ENCODE results near the gene BARHL1.

BARHL1 gene

DNA sequence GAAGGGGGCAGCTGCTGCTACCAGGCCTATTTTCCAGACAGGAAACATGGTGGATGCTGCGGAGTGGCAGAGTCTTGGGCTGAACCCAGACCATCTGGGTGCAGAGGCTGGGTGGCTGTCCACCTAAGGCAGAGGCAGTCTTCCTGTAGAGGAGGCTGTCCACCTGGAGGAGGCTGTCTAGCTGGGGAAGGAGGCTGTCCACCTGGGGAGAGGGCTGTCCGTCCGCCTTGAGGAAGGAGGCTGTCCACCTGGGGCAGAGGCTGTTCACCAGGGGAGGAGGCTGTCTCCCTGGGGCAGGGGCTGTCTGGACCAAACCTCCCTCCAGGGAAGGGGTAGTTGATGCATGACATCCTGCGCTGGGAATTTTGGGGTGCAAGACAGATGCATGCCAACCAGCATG lies 39.2 kb upstream of the BARHL1 start:
- H2BK5ac ChIP-seq (ENCODE audit: low read depth, low read length, poor library complexity, severe bottlenecking): no peak overlapping the region
- no peak for DNase-seq
- peaks cover 0 to 72% of the 10 kb centered on the region in 2 experiments for H3K27me3 ChIP-seq (ENCODE audit: control insufficient read depth in 1 of 2, insufficient read depth in 1 of 2, low read length in 2 of 2)
- H3K4me1 ChIP-seq (ENCODE audit: control insufficient read depth, insufficient read depth, low read depth, low read length): peaks cover 17% of the 10 kb centered on the region
- H3K4me3 ChIP-seq (ENCODE audit: insufficient read depth in 1 of 2, low read depth in 1 of 2, low read length in 2 of 2): no peak overlapping the region
- H4K8ac ChIP-seq (ENCODE audit: low read length): no peak overlapping the region
- H3K4ac ChIP-seq (ENCODE audit: low read depth in 1 of 2, low read length in 2 of 2): no peak overlapping the region
- no peaks in the 10 kb centered on the region for H3K9me3 ChIP-seq (ENCODE audit: control insufficient read depth, low read length)
- H3K27ac ChIP-seq (ENCODE audit: low read length, poor library complexity, severe bottlenecking): no peak overlapping the region
- no peak overlapping the region for H3K23ac ChIP-seq (ENCODE audit: low read length in 2 of 2)
- no peak overlapping the region for H2BK15ac ChIP-seq (ENCODE audit: low read depth, poor library complexity, severe bottlenecking)
- H3K14ac ChIP-seq (ENCODE audit: low read length in 2 of 2): no peak overlapping the region
- H4K91ac ChIP-seq (ENCODE audit: low read length): no peak overlapping the region
- H3K36me3 ChIP-seq (ENCODE audit: control insufficient read depth in 1 of 2, insufficient read depth in 2 of 2, low read depth in 1 of 2, low read length in 2 of 2): no peaks in the 10 kb centered on the region
- H3K9ac ChIP-seq (ENCODE audit: low read length): no peak overlapping the region
- no peaks in the 10 kb centered on the region for H3K79me1 ChIP-seq (replicated peaks; ENCODE audit: low read length, poor library complexity, severe bottlenecking)
- H2BK12ac ChIP-seq (ENCODE audit: low read length in 2 of 2): no peak overlapping the region
- no peak overlapping the region for H2AK5ac ChIP-seq (ENCODE audit: low read length, severe bottlenecking)
- no peak overlapping the region for H3K18ac ChIP-seq (ENCODE audit: low read depth in 1 of 2, low read length in 2 of 2)
- H3K4me2 ChIP-seq (ENCODE audit: low read length, poor library complexity, severe bottlenecking): no peak overlapping the region
- no peak overlapping the region for H2AFZ ChIP-seq (ENCODE audit: low read depth, low read length)
- H2BK120ac ChIP-seq (ENCODE audit: low read depth, low read length): no peak overlapping the region
- WGBS: 95% methylated on average over 4 of the region's 4 CpGs

DNA sequence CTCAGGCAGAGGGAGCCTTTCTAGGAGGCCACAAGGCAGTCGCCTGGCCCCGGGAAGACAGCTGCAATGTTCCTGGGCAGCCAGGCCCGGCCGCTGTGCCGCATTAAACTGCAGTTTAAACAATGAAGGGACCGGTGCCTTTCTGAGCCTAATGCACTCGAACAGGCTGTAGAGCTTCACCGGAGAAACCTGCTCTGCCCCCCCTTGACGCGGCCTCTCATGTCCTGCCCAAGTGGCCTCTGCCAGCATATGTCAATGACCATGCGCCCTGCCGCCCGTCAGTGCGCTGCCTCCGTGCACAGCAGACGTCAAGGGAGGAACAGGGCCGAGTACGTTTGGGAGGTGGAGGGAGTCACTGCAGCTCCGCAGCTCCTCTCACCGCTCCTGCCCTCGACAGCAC lies 38.4 kb upstream of the BARHL1 start:
- peaks cover 0 to 76% of the 10 kb centered on the region in 2 experiments for H3K27me3 ChIP-seq (ENCODE audit: control insufficient read depth in 1 of 2, insufficient read depth in 1 of 2, low read length in 2 of 2)
- H3K9me3 ChIP-seq (ENCODE audit: control insufficient read depth, low read length): no peaks in the 10 kb centered on the region
- no peak overlapping the region for H3K23ac ChIP-seq (ENCODE audit: low read length in 2 of 2)
- no peak overlapping the region for H2BK12ac ChIP-seq (ENCODE audit: low read length in 2 of 2)
- no peak overlapping the region for H3K4ac ChIP-seq (ENCODE audit: low read depth in 1 of 2, low read length in 2 of 2)
- no peak overlapping the region for H4K8ac ChIP-seq (ENCODE audit: low read length)
- H3K4me3 ChIP-seq (ENCODE audit: insufficient read depth in 1 of 2, low read depth in 1 of 2, low read length in 2 of 2): no peak overlapping the region
- H3K4me1 ChIP-seq (ENCODE audit: control insufficient read depth, insufficient read depth, low read depth, low read length): peaks cover 17% of the 10 kb centered on the region
- H2BK120ac ChIP-seq (ENCODE audit: low read depth, low read length): no peak overlapping the region
- H2BK15ac ChIP-seq (ENCODE audit: low read depth, poor library complexity, severe bottlenecking): no peak overlapping the region
- H3K14ac ChIP-seq (ENCODE audit: low read length in 2 of 2): no peak overlapping the region
- no peak overlapping the region for H3K4me2 ChIP-seq (ENCODE audit: low read length, poor library complexity, severe bottlenecking)
- H2AK5ac ChIP-seq (ENCODE audit: low read length, severe bottlenecking): no peak overlapping the region
- no peak overlapping the region for H3K9ac ChIP-seq (ENCODE audit: low read length)
- no peak overlapping the region for H2BK5ac ChIP-seq (ENCODE audit: low read depth, low read length, poor library complexity, severe bottlenecking)
- H3K27ac ChIP-seq (ENCODE audit: low read length, poor library complexity, severe bottlenecking): no peak overlapping the region
- H3K18ac ChIP-seq (ENCODE audit: low read depth in 1 of 2, low read length in 2 of 2): no peak overlapping the region
- H3K79me1 ChIP-seq (replicated peaks; ENCODE audit: low read length, poor library complexity, severe bottlenecking): no peaks in the 10 kb centered on the region
- WGBS: 80% methylated on average over 21 of the region's 21 CpGs
- H3K36me3 ChIP-seq (ENCODE audit: control insufficient read depth in 1 of 2, insufficient read depth in 2 of 2, low read depth in 1 of 2, low read length in 2 of 2): no peaks in the 10 kb centered on the region
- H4K91ac ChIP-seq (ENCODE audit: low read length): no peak overlapping the region
- DNase-seq: no peak
- H2AFZ ChIP-seq (ENCODE audit: low read depth, low read length): no peak overlapping the region

DNA sequence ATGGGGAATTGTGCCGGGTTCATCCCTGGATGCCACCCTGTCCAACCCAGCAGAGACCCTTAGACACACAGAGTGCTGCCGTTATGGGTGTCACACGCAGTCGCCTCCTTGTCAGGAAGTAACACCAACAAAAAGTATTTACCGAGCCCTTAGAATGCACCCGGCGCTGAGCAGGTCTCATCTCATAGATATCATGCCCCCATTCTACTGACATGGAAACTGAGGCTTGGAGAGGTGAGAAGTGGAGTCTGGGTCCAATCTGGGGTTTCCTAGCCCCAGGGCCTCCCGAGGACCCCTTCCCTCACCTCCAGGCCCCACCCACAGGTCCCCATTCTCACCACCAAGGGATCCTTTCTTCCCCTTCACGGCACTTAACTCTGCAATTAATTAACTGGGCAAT lies 36.8 kb upstream of the BARHL1 start:
- Histone ChIP-seq H3K9ac (ENCODE audit: low read length) (no peak overlapping the region), H3K18ac (ENCODE audit: low read depth in 1 of 2, low read length in 2 of 2) (no peak overlapping the region), H3K79me1 (replicated peaks; ENCODE audit: low read length, poor library complexity, severe bottlenecking) (no peaks in the 10 kb centered on the region), H3K4me2 (ENCODE audit: low read length, poor library complexity, severe bottlenecking) (no peak overlapping the region), H2AFZ (ENCODE audit: low read depth, low read length) (no peak overlapping the region), H4K8ac (ENCODE audit: low read length) (no peak overlapping the region), H3K9me3 (ENCODE audit: control insufficient read depth, low read length) (no peaks in the 10 kb centered on the region), H4K91ac (ENCODE audit: low read length) (no peak overlapping the region), H3K14ac (ENCODE audit: low read length in 2 of 2) (no peak overlapping the region), H3K4me1 (ENCODE audit: control insufficient read depth, insufficient read depth, low read depth, low read length) (peaks cover 20% of the 10 kb centered on the region), H2AK5ac (ENCODE audit: low read length, severe bottlenecking) (no peak overlapping the region), H2BK5ac (ENCODE audit: low read depth, low read length, poor library complexity, severe bottlenecking) (no peak overlapping the region), H2BK15ac (ENCODE audit: low read depth, poor library complexity, severe bottlenecking) (no peak overlapping the region), H2BK12ac (ENCODE audit: low read length in 2 of 2) (peak overlapping the region in 1 of 2 experiments; percentile 40), H3K23ac (ENCODE audit: low read length in 2 of 2) (no peak overlapping the region), H3K4ac (ENCODE audit: low read depth in 1 of 2, low read length in 2 of 2) (no peak overlapping the region), H2BK120ac (ENCODE audit: low read depth, low read length) (no peak overlapping the region), H3K27me3 (ENCODE audit: control insufficient read depth in 1 of 2, insufficient read depth in 1 of 2, low read length in 2 of 2) (peaks cover 0 to 80% of the 10 kb centered on the region in 2 experiments), H3K4me3 (ENCODE audit: insufficient read depth in 1 of 2, low read depth in 1 of 2, low read length in 2 of 2) (no peak overlapping the region), H3K27ac (ENCODE audit: low read length, poor library complexity, severe bottlenecking) (no peak overlapping the region), H3K36me3 (ENCODE audit: control insufficient read depth in 1 of 2, insufficient read depth in 2 of 2, low read depth in 1 of 2, low read length in 2 of 2) (no peaks in the 10 kb centered on the region)
- 92% methylated on average over 9 of the region's 9 CpGs for WGBS
- no peak for DNase-seq

DNA sequence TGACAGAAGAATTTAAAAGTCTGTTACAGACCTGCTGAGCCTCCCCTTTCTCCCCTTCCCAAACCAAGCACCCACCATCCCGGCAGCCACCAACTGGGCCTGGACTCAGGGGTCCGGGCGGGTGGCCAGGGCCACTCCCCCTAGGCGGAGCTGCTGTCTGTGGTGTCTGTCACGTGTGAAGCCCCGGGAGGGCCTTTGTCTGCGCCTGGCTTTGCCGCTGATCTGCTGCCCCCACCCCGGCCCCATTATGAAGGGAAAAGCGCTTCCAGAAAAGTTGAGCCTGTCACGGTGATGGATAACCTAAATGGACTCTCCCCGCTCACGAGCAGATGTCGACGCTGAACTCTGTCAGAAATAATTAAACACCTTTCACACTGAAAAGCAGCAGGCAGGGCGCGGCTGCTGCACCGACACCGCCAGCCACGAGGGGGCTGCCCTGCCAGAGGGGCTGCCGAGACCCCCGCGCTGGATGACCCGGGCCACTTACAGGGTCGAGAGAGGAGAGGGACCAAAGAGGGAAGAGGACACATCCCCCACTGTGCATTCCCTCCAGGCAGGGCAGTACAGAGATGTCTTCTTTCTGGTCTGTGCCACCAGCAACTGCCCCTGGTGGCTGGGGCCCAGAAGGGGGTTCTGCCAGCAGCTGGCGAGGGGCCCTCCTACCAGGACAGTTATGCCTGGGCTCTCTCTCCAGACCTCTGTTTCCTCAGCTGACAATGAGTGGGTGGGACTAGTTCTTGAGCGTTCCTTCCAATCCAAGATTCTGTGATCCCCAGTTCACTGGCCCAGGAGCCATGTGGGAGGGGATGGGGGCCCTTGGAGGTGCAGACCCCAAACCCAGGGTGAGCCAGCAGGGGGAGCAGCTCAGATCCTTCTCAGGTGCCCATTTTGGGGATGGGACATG lies 36.0 kb upstream of the BARHL1 start:
- Histone ChIP-seq H3K14ac (ENCODE audit: low read length in 2 of 2) (peak overlapping the region in 1 of 2 experiments; percentile 90), H2BK12ac (ENCODE audit: low read length in 2 of 2) (peak overlapping the region; percentile 72 to 76), H3K27me3 (ENCODE audit: control insufficient read depth in 1 of 2, insufficient read depth in 1 of 2, low read length in 2 of 2) (peaks cover 0 to 78% of the 10 kb centered on the region in 2 experiments), H2AK5ac (ENCODE audit: low read length, severe bottlenecking) (no peak overlapping the region), H3K9me3 (ENCODE audit: control insufficient read depth, low read length) (no peaks in the 10 kb centered on the region), H3K9ac (ENCODE audit: low read length) (no peak overlapping the region), H2BK120ac (ENCODE audit: low read depth, low read length) (peak overlapping the region; percentile 15), H3K18ac (ENCODE audit: low read depth in 1 of 2, low read length in 2 of 2) (peak overlapping the region; percentile 40 to 73), H3K4me1 (ENCODE audit: control insufficient read depth, insufficient read depth, low read depth, low read length) (peaks cover 20% of the 10 kb centered on the region), H3K4me2 (ENCODE audit: low read length, poor library complexity, severe bottlenecking) (peak overlapping the region; percentile 80), H3K79me1 (replicated peaks; ENCODE audit: low read length, poor library complexity, severe bottlenecking) (no peaks in the 10 kb centered on the region), H3K4me3 (ENCODE audit: insufficient read depth in 1 of 2, low read depth in 1 of 2, low read length in 2 of 2) (no peak overlapping the region), H3K27ac (ENCODE audit: low read length, poor library complexity, severe bottlenecking) (no peak overlapping the region), H3K23ac (ENCODE audit: low read length in 2 of 2) (no peak overlapping the region), H3K36me3 (ENCODE audit: control insufficient read depth in 1 of 2, insufficient read depth in 2 of 2, low read depth in 1 of 2, low read length in 2 of 2) (no peaks in the 10 kb centered on the region), H3K4ac (ENCODE audit: low read depth in 1 of 2, low read length in 2 of 2) (peak overlapping the region; percentile 29 to 42), H2AFZ (ENCODE audit: low read depth, low read length) (peak overlapping the region; percentile 30), H4K91ac (ENCODE audit: low read length) (peak overlapping the region; percentile 93), H2BK15ac (ENCODE audit: low read depth, poor library complexity, severe bottlenecking) (peak overlapping the region; percentile 45), H4K8ac (ENCODE audit: low read length) (peak overlapping the region; percentile 80), H2BK5ac (ENCODE audit: low read depth, low read length, poor library complexity, severe bottlenecking) (no peak overlapping the region)
- peak; percentile 49 for DNase-seq
- 4% methylated on average over 27 of the region's 27 CpGs for WGBS

Measured in mesenchymal stem cell (in vitro differentiated cells and primary cell).